Thyroid gland (tissue), 4 donors: ENCODE results near the gene RABEP2. TPM values are rescaled to one million over a fixed set of nuclear protein-coding genes. Genes with fewer than 3 reads are reported as not detected.
"Not testable (repeated sequence)": the region's sequence is repeated elsewhere in the genome, so short reads cannot be mapped to it uniquely, and the experiment has no call there.

ENCODE experiments used
- DNase-seq, 2 donors: peaks; one replicate each; pipeline ENCODE4 v3.0.0-alpha.2; 2019
- H3K27ac ChIP-seq, 3 donors: fragments of 200-600 bp; sonication (generic); 1 replicate in 2 of 3; 2 replicates in 1 of 3; pipeline ENCODE4 v1.5.1; 2016 to 2019; ENCODE audit warnings: mild to moderate bottlenecking in 1 of 3, moderate library complexity in 1 of 3
- H3K27me3 ChIP-seq: fragments of 200-600 bp; sonication (generic); one replicate; pipeline ENCODE4 v1.5.1; 2019
- H3K36me3 ChIP-seq, 2 donors: fragments of 200-600 bp; sonication (generic); one replicate each; pipeline ENCODE4 v1.5.1; 2016 to 2019
- H3K4me1 ChIP-seq, 2 donors: fragments of 200-600 bp; sonication (generic); one replicate each; pipeline ENCODE4 v1.5.1; 2017 to 2019
- H3K4me3 ChIP-seq, 3 donors: fragments of 200-600 bp; sonication (generic); replicated peaks in 1 of 3; 1 replicate in 2 of 3; 2 replicates in 1 of 3; pipeline ENCODE4 v1.5.1; 2016; ENCODE audit warnings: mild to moderate bottlenecking in 1 of 3
- H3K9me3 ChIP-seq: fragments of 200-600 bp; sonication (generic); one replicate; pipeline ENCODE4 v1.5.1; 2017
- CTCF ChIP-seq, 6 experiments: fragments of 200-600 bp in 3 of 6; fragments of 450-650 bp in 3 of 6; sonication (generic) in 3 of 6; IDR thresholded peaks; one replicate each; pipeline ENCODE4 v1.5.1; 2016 to 2019; ENCODE audit warnings: antibody characterized with exemption in 6 of 6, mild to moderate bottlenecking in 2 of 6, inconsistent platforms in 1 of 6, moderate library complexity in 1 of 6
- POLR2A ChIP-seq, 2 donors: fragments of 450-650 bp; IDR thresholded peaks; one replicate each; pipeline ENCODE4 v1.6.1; 2017; ENCODE audit warnings: antibody characterized with exemption in 2 of 2, mild to moderate bottlenecking in 2 of 2, moderate library complexity in 1 of 2
- WGBS, 2 donors: methylation state at CpG; one replicate each; pipeline ENCODE4 v1.1.5; 2017; 5-methylcytosine and 5-hydroxymethylcytosine counted together
- intact Hi-C: fragments of 100-400 bp; cut with DNase I; formaldehyde crosslinking; loops from one replicate; pipeline ENCODE4 v1.15.1; 2023
- total RNA-seq, 4 donors: library from RNA; depleted of rRNA; stranded (reverse); fragments of >200 nt; gene quantifications; one replicate each; pipeline ENCODE4 v1.2.3, GENCODE V29; 2016

Gene RABEP2
- total RNA-seq, 4 donors from 2014 or later, result 36.7 to 55.8 (median 41.2) TPM

- H3K4me1 ChIP-seq, result peaks cover 8 to 11% of the 10 kb centered on the region in 2 donors
- no peaks in the 10 kb centered on the region for H3K9me3 ChIP-seq
- DNase-seq, result no peak
- H3K4me3 ChIP-seq, result no peak overlapping the region
- no peak for TF ChIP-seq CTCF (IDR thresholded peaks at IDR 0.05)
- TF ChIP-seq POLR2A (IDR thresholded peaks at IDR 0.05), result no peak
- no peak overlapping the region for H3K27ac ChIP-seq
- H3K27me3 ChIP-seq, result no peaks in the 10 kb centered on the region
- H3K36me3 ChIP-seq, result no peaks in the 10 kb centered on the region
- intact Hi-C loops, result loop anchor here (5.0 kb wide), 1 partner anchor 51 kb away; the partner anchor contains the start of gene ATP2A1
- WGBS, 2 donors, result 71 to 83% methylated on average over 1 of the region's 1 CpG
These were observed 2.8 kb upstream of the RABEP2 start for GRCh38 chr16:28927815-28928214.

GRCh38 chr16:28926284-28926683 is 1.2 kb upstream of the RABEP2 start:
- intact Hi-C loops, result loop anchor here (5.0 kb wide), 1 partner anchor 49 kb away; the partner anchor contains the start of gene ATP2A1

GRCh38 chr16:28925386-28926228 is 569 bp upstream of the RABEP2 start:
- Histone ChIP-seq H3K4me3 (peak overlapping the region; percentile 16 to 85 (median 65)), H3K27ac (peak overlapping the region; percentile 91 to 99 (median 97)), H3K36me3 (no peaks in the 10 kb centered on the region), H3K4me1 (peaks cover 8 to 11% of the 10 kb centered on the region in 2 donors), H3K9me3 (no peaks in the 10 kb centered on the region), H3K27me3 (no peaks in the 10 kb centered on the region)
- TF ChIP-seq POLR2A (IDR thresholded peaks at IDR 0.05), result peak in 1 of 2 donors; percentile 67
- TF ChIP-seq CTCF (IDR thresholded peaks at IDR 0.05), result no peak
- intact Hi-C loops, result loop anchor here (5.0 kb wide), 1 partner anchor 48 kb away; the partner anchor contains the start of gene ATP2A1
- 2 to 4% methylated on average over 24 to 27 of the region's 48 CpGs for WGBS, 2 donors
- DNase-seq, result peak; percentile 77 to 78

More at GRCh38 chr16:28926284-28926683, 1.2 kb upstream of the RABEP2 start:
- Histone ChIP-seq H3K27ac (peak overlapping the region in 2 of 3 donors; percentile 91 to 97), H3K4me1 (peaks cover 8 to 11% of the 10 kb centered on the region in 2 donors)
- not testable (repeated sequence) for H3K36me3 ChIP-seq, H3K27me3 ChIP-seq, H3K4me3 ChIP-seq, DNase-seq, H3K9me3 ChIP-seq
- WGBS, 2 donors, result 69 to 80% methylated on average over 2 of the region's 2 CpGs

GRCh38 chr16:28924399-28924761 is 658 bp downstream of the RABEP2 start:
- no peak for DNase-seq
- no peaks in the 10 kb centered on the region for H3K9me3 ChIP-seq
- H3K4me1 ChIP-seq, result peaks cover 8 to 11% of the 10 kb centered on the region in 2 donors
- TF ChIP-seq POLR2A (IDR thresholded peaks at IDR 0.05), result peak in 1 of 2 donors; percentile 25
- TF ChIP-seq CTCF (IDR thresholded peaks at IDR 0.05), result peak in 4 of 6 experiments; percentile 29 to 48 (median 42)
- H3K27ac ChIP-seq, result peak overlapping the region; percentile 14 to 97 (median 40)
- intact Hi-C loops, result no loop called here
- WGBS, 2 donors, result 15 to 21% methylated on average over 10 to 11 of the region's 15 CpGs
- H3K27me3 ChIP-seq, result no peaks in the 10 kb centered on the region
- H3K36me3 ChIP-seq, result peaks cover 3 to 5% of the 10 kb centered on the region in 2 donors
- H3K4me3 ChIP-seq, result peak overlapping the region in 1 of 3 donors; percentile 65

- Histone ChIP-seq H3K27ac (peak overlapping the region; percentile 14 to 97 (median 40)), H3K27me3 (no peaks in the 10 kb centered on the region), H3K9me3 (no peaks in the 10 kb centered on the region), H3K4me3 (peak overlapping the region in 1 of 3 donors; percentile 65), H3K4me1 (peaks cover 8 to 11% of the 10 kb centered on the region in 2 donors), H3K36me3 (peaks cover 6 to 11% of the 10 kb centered on the region in 2 donors)
- WGBS, 2 donors, result 64 to 69% methylated on average over 13 of the region's 13 CpGs
- TF ChIP-seq POLR2A (IDR thresholded peaks at IDR 0.05), result no peak
- no peak for TF ChIP-seq CTCF (IDR thresholded peaks at IDR 0.05)
- DNase-seq, result no peak
- intact Hi-C loops, result no loop called here
These were observed 1.2 kb downstream of the RABEP2 start for GRCh38 chr16:28923652-28924398.
